Activated CD4-positive, alpha-beta T cell treated with anti-CD3 and anti-CD28 coated beads, Interleukin-2, amount 50 U/mL, for 4 hours (primary cell): Measurements from ENCODE around the gene SPRN.
"Not testable (repeated sequence)": the region's sequence is repeated elsewhere in the genome, so short reads cannot be mapped to it uniquely, and the experiment has no call there.

ENCODE experiments used
- DNase-seq, 2 experiments: peaks; one replicate each; pipeline ENCODE4 v3.0.0-alpha.2; 2020

Gene SPRN

DNA sequence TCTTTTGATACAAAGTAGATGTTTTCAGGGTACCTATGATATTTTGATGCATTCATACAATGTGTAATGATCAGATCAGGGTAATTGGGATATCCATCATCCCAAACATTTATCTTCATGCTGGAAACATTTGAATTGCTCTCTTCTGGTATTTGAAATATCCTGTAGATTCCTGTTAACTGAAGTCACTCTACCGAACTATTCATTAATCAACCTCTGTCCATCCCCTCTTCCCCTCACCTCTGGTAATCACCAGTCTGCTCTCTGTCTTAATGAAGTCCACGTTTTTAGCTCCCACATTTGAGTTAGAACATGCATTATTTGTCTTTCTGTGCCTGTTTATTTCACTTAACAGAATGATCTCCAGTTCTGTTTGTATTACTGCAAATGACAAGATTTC lies 19.2 kb downstream of the SPRN start:
- no peak for DNase-seq

- no peak for DNase-seq
Observed at GRCh38 chr10:133403784-133404183, 20.6 kb downstream of the SPRN start.

GRCh38 chr10:133403359-133403758 lies 21.1 kb downstream of the SPRN start:
- DNase-seq, result no peak

- no peak for DNase-seq
Observed at GRCh38 chr10:133401981-133402725, 22.3 kb downstream of the SPRN start.

DNA sequence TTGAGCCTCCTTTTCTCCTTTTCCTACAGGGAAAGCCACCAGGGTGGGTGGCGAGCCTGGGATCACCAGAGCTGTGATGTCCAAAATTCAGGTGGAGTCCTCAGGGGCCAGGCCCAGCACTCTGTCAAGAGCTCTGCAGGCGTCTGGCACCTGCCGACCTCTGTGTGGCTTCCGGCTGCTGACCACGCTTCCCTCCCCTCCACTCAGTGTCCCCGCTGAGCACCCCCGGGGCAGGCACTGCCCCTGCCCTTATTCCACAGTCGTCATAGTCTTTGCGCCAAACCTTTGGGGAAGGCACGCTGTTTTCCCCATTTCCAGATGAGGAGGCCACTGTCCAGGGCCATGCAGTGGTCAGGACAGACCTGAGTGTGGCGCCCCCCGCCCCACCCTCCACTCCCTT lies 22.9 kb downstream of the SPRN start:
- no peak for DNase-seq

GRCh38 chr10:133400624-133401424 lies 23.6 kb downstream of the SPRN start:
- no peak for DNase-seq

DNA sequence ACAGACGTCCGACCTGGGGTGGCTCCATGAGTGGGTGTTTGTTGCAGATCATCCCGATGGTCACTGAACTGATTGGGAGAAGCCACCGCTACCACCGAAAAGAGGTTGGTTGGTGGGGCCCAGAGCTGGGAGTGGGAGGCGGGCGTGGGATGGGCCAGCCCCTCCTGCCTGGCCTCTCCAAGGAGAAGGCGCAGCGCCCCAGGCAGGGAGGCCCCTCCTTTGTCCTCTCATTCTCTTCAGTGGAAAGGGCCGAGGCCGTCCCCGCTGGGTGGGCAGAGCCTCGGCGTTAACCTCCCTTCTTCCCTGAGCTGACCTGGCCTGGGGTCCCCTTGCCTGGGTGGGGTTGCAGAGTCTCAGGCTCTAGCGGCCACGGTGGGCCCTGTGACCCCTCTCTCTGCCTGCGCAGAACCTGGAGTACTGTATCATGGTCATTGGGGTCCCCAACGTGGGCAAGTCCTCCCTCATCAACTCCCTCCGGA lies 25.3 kb downstream of the SPRN start:
- DNase-seq, result no peak

DNA sequence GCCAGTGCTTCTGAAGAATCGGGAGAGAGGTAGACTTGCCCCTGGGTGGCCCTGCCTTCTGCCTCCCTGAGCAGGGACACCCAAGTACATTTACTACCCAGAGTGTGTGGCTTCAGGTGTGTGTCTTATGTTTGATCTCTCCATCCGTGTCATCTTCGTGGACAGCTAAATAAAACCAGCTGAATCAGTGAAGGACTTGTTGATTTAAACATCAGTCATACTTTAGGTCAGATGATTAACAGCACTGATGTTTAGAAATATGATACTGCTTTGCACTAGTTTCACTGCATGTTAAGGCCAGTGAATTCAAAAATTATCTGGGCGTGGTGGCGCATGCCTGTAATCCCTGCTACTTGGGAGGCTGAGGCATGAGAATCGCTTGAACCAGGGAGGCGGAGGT lies 26.5 kb downstream of the SPRN start:
- DNase-seq, result no peak

DNA sequence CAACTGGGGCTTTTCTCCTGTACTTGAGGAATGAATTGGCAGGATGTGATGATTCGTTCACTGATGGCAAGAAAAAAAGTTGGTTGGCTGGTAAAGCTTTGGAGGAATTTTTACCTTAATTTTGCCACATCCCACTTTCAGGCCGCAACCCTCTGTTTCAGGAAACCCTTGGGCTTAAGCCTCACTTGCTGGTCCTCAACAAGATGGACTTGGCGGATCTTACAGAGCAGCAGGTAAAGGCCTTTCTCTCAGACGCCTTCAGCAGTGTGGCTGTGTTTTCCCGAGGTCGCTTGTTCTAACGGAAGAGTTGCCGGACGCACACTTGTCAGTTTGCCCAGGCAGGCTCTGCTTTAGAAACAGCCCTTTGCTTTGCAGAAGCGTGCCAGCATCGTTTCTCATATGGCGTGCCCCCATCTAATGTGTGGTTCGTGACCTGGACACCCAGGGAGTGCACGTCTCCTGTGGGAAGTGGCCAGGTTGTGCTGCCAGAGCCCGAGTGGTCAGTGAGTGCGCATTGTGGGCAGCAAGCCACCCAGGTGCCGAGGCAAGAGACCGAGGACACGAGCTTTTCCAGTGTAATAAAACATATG lies 28.3 kb downstream of the SPRN start:
- no peak for DNase-seq

DNA sequence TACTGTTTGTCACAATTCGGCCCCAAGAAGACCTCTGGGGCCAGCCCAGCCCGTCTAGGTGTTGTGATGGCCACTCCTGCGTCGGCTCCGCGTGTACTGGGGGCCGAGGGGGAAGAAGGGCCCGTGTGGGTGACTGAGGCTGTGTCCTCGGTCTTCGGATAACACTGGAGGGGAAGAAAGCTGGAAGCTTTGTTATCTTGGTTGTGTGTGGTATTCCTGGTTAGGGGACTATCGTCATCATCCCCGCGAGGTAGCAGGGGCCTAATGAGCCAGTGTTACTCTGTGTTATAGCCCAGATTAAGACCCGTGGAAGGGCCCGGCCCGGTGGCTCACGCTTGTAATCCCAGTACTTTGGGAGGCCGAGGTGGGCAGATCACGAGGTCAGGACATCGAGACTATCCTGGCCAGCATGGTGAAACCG lies 29.6 kb downstream of the SPRN start:
- no peak for DNase-seq

DNA sequence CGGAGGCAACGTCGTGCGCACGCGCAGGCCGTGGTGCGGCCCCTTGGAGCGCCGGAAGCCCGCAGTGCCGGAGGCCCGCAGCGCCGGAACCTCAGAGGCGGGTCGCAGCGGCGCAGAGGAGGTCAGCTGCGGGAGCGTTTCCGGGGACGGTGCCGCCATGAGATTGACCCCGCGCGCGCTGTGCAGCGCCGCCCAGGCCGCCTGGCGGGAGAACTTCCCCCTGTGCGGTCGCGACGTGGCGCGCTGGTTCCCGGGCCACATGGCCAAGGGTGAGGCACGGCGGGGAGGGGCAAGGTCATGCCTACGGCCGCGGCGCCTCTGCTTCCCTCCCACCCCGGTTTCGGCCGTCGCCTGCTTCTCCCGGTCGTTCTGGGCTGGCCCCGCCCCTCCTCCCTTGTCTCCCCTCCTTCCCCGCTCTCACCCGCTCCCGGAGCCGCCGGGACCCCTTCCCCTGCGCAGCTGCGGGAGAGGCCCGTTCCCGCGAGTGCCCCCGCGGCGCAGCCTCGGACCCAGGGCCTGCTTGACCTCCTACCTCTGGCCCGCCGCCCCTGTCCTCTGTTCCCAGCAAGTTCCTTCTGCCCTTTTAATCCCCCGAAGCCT lies 30.3 kb downstream of the SPRN start, which contains the start of gene MTG1:
TSS of gene MTG1 (plus strand) at position 94 of the 600 bp plus-strand sequence. CDS start at position 158, 64 bp downstream.
- DNase-seq, result peak in 1 of 2 experiments; percentile 88

DNA sequence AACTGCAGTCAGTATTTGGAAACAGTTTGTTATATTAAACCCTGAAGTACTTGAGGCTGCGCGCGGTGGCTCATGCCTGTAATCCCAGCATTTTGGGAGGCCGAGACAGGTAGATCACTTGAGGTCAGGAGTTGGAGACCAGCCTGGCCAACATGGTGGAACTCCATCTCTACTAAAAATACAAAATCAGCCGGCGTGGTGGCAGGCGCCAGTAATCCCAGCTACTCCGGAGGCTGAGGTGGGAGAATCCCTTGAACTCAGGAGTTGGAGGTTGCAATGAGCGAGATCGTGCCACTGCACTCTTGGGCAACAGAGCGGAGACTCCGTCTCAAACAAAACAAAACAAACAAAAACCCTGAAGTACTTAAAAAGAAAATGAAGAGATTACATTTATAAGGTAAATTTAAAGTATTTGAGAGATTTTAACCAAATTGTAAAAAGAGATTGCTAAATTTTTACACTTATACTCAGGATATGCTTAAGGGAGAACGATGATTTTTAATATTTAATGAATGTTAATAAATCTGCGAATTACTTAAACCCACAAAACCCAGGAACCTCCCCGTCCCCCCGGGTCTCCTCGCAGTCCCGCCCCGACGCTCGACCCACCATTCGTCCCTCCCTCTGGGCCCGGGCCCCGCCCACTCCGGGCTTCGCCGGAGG lies 30.9 kb downstream of the SPRN start:
- DNase-seq, result peak in 1 of 2 experiments; percentile 87

- DNase-seq, result no peak
Observed at GRCh38 chr10:133391761-133392518, 32.5 kb downstream of the SPRN start.

GRCh38 chr10:133391249-133391635 lies 33.2 kb downstream of the SPRN start:
- DNase-seq, result no peak

GRCh38 chr10:133390597-133391248 lies 33.7 kb downstream of the SPRN start:
- no peak for DNase-seq

DNA sequence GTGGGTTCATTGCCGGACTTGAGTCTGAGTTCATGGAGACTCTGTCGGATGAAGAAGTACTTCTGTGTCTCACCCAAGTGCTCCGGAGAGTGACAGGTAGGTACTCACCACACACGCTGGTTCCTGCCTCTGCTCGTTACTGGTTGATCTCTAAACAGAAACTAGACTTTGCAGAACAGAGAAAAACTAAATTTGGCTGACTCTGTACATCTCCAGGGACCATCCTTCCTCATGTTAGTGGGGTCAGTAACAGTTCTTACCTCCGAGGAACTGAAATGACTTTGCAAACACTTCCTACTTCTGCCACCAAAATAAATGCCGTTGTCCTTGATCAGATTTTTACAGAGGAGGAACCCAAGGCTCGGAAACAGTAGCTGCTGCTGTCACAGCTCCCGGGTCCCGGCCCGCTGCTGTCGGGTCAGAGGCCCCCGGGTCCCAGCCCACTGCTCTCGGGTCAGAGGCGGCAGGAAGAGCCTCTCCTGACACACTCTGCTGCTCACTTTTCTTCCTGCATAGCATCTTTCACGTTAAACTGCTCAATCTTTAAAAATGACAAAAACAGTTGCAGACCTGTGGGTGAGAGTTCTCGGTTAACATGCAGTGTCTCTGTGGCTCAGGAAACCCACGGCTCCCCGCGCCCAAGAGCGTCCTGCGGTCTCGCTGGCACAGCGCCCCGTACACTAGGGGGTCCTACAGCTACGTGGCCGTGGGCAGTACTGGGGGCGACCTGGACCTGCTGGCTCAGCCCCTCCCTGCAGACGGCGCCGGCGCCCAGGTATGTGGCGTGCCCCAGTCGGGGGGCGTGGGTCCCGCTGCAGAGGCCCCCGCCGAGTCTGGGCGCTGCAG lies 35.2 kb downstream of the SPRN start:
- peak; percentile 31 to 35 for DNase-seq

DNA sequence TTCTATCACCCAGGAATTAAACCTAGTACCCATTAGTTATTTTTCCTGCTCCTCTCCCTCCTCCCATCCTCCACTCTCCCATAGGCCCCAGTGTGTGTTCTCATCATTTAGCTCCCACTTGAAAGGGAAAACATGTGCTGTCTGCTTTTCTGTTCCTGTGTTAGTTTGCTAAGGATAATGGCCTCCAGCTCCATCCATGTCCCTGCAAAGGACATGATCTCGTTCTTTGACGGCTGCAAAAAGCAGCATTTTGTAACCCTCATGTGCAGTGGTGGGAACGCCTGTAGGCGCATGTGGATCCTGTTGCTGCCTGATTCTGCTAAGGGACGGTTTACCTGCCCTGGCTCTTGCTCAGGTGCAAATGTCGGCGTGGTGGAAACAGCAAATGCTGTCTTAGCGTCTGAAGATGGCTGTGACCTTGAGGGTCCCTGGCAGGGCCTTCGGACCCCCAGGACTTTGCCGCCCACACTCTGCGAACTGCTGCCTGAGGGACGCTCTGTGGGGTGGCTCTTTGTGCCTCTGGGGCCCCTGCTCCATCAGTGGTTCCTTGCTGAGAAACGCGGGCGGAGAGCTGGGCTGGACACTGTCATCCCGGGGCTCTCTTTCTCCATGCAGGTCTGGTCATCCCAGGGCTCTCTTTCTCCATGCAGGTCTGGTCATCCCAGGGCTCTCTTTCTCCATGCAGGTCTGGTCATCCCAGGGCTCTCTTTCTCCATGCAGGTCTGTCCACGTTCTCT lies 36.0 kb downstream of the SPRN start:
- DNase-seq, result no peak

DNA sequence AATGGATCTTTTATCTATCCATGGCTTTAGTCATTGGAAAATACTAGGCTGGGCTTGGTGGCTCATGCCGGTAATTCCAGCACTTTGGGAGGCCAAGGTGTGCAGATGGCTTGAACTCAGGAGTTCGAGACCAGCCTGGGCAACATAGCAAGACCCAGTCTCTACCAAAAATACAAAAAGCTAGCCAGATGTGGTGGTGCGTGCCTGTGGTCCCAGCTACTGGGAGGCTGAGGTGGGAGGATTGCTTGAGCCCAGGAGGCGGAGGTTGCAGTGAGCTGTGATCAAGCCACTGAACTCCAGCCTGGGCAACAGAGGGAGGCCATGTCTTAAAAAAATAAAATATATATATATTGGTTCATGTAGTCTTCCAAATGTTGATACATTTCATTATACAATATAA lies 37.5 kb downstream of the SPRN start:
- not testable (repeated sequence) for DNase-seq

DNA sequence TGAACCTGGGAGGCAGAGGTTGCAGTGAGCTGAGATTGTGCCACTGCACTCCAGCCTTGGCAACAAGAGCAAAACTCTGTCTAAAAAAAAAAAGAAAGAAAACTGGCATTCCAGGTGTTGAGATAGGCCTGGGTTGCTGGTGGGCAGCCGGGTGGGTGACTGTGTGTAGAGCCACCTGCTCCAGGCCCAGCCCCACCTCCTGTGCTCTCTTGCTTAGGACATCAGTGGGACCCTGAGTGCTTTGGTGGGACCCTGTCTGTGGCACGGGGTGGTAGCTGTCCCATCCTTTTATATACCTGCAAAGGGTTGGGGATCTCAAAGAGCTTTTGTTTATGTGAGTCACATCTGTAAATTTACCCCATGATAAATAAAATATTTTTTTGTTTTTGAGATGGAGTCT lies 39.2 kb downstream of the SPRN start:
- no peak for DNase-seq

- no peak for DNase-seq
Observed at GRCh38 chr10:133384071-133384470, 40.4 kb downstream of the SPRN start.
